Activated CD8-positive, alpha-beta memory T cell treated with anti-CD3 and anti-CD28 coated beads for 1 hour (primary cell): ENCODE results near the gene MDFI.

ENCODE experiments used
- DNase-seq, 2 donors: peaks; one replicate each; pipeline ENCODE4 v3.0.0-alpha.2; 2020; ENCODE audit warnings: low read depth in 1 of 2; ENCODE audit errors: extremely low read depth in 1 of 2

Gene MDFI

DNA sequence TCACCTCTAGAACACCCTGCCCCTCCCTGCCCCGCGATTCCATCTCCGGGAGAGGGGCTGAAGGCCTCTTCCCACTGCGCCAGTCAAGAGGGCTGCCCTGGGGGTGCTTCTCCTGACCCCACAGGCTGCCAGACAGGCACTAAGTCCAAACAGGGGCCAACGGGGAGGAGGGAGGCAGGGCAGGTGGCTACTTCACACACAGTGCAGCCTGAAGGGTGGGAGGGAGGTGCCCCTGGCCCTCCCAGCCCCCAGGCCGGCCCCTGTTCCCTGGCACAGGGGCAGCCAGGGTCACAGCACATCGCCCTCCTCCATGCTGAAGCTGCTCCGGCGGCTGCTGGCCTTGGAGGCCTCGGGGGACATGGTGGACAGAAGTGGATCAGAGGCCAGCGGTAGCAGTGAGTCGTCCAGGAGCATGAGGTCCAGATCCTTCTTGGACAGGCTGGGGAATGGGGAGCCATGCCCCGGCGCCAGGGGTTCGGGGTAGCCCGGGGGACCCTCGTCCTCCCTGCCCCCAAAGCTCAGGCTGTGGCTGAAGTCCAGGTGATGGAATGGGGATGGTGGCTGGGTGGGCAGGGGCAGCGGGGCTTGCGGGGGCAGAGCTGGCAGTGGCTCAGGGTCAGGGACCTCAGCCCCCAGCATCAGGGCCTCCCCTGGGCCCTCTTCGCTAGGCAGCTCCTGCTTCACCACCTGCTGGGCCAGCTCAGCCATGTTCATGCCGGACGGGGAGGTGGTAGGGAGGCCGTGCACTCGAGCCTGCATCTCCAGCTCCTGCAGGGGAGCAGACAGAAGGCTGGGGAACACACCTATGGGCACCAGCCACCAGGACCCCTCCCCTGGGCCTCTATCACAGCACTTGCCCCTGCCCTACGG, 46.3 kb downstream of the MDFI start:
- DNase-seq, result no peak

DNA sequence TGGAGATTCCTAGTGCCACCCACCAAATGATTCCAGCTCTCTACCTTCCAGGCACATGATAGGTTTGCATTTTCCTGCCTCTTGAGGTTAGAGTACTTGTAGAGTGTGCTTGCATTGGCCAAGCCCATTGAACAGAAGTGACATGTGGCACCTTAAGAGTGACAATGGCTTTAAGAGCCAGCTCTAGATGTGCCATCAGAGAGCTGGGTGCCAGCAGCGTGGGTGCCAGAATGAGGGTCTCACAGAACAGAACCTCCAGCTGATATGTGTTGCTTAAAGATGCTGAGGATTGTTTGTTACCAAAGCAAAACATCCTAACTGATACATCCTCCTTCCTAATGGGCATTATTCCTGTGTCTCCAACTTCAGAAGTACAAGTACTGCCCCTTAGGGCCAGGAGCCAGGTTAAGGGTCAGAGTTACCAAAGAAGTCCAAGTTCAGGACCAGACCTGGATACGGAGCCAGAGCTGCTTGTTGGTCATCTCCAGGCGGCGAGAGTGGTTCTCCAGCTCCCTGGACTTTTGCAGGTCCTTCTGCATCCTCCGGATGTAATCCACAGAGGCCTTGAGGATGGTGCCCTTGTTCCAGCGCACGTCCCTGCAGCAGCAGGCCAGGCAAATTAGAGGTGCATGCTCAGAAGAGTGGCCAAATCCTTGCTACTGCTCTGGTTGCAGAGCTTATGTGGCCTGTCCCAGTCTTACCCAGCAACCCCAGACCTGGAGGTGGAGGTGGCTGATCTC, 47.5 kb downstream of the MDFI start:
- no peak for DNase-seq

GRCh38 chr6:41687501-41688175, 49.4 kb downstream of the MDFI start:
- DNase-seq, result no peak

GRCh38 chr6:41688256-41688965, 50.1 kb downstream of the MDFI start:
- DNase-seq, result no peak

DNA sequence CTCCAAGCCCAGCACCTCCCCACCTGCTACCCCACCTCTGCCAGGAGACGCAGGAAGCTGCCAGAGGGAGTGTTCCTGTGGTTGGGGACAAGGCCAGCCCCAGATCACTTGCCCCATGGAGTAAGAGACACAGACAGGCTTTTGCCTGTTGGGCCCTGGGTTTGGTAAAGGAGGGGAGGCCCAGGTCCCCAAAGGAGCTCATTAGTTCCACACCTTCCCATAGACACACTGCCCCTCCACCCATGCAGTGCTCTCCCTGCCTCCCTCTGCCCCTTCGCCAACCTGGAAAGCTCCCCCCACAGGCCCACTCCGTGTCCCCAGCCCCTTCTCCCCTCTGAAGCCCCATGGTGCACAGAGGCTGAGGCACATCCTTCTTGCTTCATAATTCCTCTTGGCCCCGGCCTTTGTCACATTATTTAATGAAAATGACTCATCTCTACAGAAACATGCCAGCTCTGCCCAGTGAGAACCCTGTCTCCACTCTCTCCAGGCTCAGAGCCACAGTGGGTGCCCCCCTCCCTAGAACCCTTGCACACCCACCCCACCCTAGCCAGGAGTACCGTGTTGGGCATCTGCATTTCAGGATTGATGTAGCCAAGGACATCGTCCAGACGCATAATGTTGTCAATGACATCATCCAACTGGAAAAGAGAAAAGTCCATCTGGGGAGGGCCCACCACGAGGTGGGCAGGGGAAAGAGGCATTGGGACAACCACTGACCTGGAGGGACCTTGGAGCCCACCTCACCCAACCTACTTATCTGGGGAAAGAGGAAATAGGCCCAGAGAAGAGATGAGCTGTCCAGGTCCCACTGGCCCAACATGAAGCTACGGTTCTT, 51.1 kb downstream of the MDFI start:
- no peak for DNase-seq

GRCh38 chr6:41690541-41691330, 52.5 kb downstream of the MDFI start:
- no peak for DNase-seq

- DNase-seq, result no peak
These were observed 53.3 kb downstream of the MDFI start for GRCh38 chr6:41691426-41692079.

DNA sequence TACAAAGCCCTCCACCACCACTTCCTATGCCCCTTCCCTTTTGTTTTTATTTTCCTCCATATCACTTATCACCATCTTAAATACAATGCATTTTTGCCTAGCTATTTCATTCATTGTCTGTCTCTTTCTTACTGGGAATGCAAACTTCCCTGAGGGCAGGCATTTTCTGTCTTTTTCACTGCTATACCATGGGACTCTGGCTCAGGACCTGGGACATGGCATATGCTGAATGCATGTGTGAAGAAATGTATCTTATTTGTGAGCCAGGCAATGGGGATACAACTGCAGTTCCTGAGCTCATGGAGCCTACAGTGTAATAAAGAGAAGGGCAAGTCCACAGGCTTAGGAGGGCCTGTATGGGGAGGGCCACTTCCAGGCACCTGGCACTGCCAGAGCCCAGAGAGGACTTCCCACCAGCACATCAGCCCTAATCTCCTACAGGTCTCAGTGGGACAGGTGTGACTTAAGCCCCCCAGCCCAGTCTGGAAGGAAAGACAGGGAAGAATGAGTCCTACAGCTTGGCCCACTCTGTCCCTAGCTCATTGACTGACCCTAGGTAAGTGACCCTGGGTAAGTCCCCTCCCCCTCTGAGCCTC, 53.9 kb downstream of the MDFI start:
- DNase-seq, result no peak

GRCh38 chr6:41692730-41693129, 54.5 kb downstream of the MDFI start:
- no peak for DNase-seq

DNA sequence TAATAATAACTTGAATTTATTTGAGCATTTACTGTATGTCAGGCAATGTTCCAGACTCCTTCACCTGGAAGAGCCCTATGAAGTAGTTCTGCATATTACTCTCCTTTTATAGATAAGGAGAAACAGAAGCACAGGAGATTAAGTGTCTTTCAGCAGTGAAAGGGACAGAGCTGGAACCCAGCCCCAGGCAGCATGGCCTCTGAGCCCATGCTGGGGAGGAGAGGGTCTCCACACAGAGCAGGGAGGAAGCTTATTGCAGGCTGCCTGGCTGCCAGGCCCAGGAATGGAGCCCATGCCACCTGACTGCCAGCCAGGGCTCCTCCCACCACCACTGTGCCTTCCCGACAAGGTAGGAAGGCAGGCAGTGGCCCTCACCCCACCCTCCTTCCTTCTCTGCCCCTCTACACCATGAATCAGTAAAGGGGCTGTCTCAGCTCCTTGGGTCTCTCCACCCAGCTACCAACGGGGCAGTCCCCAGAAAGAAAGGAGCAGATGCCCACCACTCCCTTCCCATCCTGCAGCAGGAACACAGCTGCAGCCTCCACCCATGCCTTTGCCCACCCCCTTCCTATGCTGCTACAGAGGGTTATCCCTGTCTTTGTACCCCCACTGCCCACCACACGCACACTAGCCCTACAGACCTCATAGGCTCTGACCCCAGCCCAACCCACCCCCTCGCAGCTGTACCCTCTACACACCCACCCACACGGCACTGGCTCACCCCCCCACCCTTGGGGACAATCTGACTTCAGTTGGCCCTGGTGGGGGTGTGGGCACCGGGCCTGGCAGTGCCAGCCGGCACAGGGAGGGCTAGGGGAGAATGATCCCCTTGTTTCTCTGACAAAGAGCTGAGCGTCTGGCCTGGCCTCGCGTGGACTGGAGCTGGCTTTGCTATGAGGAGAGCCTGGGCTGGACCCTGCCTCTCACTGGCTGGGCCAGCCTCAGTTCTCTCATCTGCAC, 55.3 kb downstream of the MDFI start:
- no peak for DNase-seq

DNA sequence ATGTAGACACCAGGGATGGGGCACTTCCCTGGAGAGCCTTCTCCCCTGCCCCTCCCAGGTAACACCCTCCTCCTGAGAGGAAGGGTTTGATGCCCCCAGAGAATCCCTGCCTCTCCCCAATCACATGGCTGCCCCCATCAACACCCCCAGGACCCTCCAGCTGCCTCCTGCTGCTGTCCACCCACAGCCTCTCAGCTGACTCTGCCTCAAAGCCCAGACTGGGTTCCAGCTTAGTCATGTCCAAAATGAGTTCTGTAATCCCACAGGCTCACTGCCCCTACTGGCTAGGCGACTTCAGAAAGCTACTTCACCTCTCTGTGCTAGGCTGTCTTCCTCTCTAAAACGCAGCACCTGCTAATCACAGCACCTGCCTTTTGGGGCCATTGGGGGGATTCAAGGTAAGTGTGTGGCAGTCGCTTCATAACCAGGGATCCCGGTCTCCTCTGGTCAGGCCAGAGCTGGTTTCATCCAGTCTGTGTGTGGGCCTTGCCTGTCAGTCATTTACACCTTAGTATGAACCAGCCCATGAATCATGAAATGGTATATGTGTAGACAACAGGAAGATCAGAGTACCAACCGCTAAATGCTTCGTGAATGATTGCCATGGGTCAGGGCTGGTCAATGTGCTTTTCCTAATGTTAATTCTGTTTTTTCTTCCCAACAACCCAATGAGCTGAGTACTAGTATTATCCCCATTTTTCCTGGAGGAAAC, 56.7 kb downstream of the MDFI start:
- DNase-seq, result no peak

- no peak for DNase-seq
These were observed 57.6 kb downstream of the MDFI start for GRCh38 chr6:41695825-41696224.

- no peak for DNase-seq
These were observed 58.5 kb downstream of the MDFI start for GRCh38 chr6:41696788-41697187.

DNA sequence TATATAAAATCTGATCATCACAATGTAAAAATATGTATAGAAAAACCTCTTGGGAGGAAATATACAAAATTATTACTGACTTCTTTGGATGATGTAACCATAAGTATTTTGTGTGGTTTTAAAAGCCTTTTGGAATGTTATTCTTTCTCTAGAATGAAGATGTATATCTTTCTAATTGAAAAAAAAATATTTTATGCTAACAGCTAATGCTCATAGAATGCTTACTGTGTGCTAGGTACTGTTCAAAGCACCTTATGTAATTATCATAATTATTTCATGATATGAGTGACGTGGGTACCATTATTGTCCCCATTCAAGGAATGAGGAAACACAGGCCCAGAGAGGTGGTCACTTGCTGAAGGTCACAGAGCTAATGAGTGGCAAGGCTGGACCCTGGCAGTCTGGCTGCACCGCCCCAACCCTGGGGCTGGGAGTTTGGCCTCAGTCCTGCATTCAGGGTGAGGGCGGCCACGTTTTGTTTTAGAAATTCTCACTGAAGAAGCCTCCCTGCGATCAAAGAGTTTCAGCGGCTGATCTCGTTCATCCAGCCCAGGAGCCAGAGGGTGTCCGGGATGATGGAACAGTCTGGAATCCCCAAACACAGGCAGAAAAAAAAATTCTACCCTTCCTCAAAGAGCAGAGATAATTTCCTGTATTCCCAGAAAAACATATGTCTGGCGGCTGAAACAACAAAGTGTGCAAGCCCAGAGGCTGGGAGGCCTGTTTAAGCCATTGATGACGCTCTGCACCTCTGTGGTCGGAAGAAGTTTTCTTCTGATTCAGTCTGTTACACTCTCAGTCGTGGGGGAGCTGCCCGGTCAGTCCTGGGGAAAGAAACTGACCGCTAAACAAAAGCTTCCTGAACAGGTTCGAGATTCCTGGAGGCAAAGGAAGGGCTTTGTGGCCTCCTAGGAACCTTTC, 59.9 kb downstream of the MDFI start:
- no peak for DNase-seq

- DNase-seq, result no peak
These were observed 60.8 kb downstream of the MDFI start for GRCh38 chr6:41699063-41699462.
